ENCODE results near the gene GXYLT1.
"Not testable (repeated sequence)": the region's sequence is repeated elsewhere in the genome, so short reads cannot be mapped to it uniquely, and the experiment has no call there.

Gene GXYLT1

GRCh38 chr12:42091769-42092168 lies 52.9 kb downstream of the GXYLT1 start:
- no peak for DNase-seq

- no peak for DNase-seq
Observed at GRCh38 chr12:42090899-42091298, 53.8 kb downstream of the GXYLT1 start.

- no peak for DNase-seq
Observed at GRCh38 chr12:42086031-42086430, 58.6 kb downstream of the GXYLT1 start.

GRCh38 chr12:42085594-42085993 lies 59.1 kb downstream of the GXYLT1 start:
- no peak for DNase-seq

- no peak for DNase-seq
Observed at GRCh38 chr12:42084522-42084921, 60.2 kb downstream of the GXYLT1 start.

- no peak for DNase-seq
Observed at GRCh38 chr12:42076976-42077375, 67.7 kb downstream of the GXYLT1 start.

- no peak for DNase-seq
Observed at GRCh38 chr12:42070036-42070435, 74.6 kb downstream of the GXYLT1 start.

- DNase-seq: no peak
Observed at GRCh38 chr12:42059127-42059526, 85.5 kb downstream of the GXYLT1 start.

GRCh38 chr12:42056130-42056529 lies 88.5 kb downstream of the GXYLT1 start:
- DNase-seq: peak; percentile 4

- DNase-seq: no peak
Observed at GRCh38 chr12:42053456-42053855, 91.2 kb downstream of the GXYLT1 start.

- DNase-seq: not testable (repeated sequence)
Observed at GRCh38 chr12:42048980-42049379, 95.7 kb downstream of the GXYLT1 start.

- no peak for DNase-seq
Observed at GRCh38 chr12:42039577-42039976, 105.1 kb downstream of the GXYLT1 start.

- DNase-seq: no peak
Observed at GRCh38 chr12:42039176-42039575, 105.5 kb downstream of the GXYLT1 start.

GRCh38 chr12:42031847-42032564 lies 112.7 kb downstream of the GXYLT1 start:
- DNase-seq: no peak

Measured in midbrain (tissue), 1 donor.